SH-SY5Y (cell line): Measurements from ENCODE around the gene ENTREP3.

Source experiments
- GATA2 ChIP-seq: IDR thresholded peaks from 2 replicates; pipeline ENCODE4 v1.6.1; 2011; ENCODE audit warnings: mild to moderate bottlenecking, low read depth, low read length
- GATA3 ChIP-seq: IDR thresholded peaks from 2 replicates; pipeline ENCODE4 v1.6.1; 2011; ENCODE audit warnings: low read depth, mild to moderate bottlenecking, low read length, moderate library complexity

The ENTREP3 gene

GRCh38 chr1:155199792-155200191 lies 55.5 kb downstream of the ENTREP3 start:
- TF ChIP-seq GATA2 (no peak), GATA3 (no peak)

GRCh38 chr1:155198547-155198906 lies 56.8 kb downstream of the ENTREP3 start:
- TF ChIP-seq GATA3 = no peak
- TF ChIP-seq GATA2 = no peak

DNA sequence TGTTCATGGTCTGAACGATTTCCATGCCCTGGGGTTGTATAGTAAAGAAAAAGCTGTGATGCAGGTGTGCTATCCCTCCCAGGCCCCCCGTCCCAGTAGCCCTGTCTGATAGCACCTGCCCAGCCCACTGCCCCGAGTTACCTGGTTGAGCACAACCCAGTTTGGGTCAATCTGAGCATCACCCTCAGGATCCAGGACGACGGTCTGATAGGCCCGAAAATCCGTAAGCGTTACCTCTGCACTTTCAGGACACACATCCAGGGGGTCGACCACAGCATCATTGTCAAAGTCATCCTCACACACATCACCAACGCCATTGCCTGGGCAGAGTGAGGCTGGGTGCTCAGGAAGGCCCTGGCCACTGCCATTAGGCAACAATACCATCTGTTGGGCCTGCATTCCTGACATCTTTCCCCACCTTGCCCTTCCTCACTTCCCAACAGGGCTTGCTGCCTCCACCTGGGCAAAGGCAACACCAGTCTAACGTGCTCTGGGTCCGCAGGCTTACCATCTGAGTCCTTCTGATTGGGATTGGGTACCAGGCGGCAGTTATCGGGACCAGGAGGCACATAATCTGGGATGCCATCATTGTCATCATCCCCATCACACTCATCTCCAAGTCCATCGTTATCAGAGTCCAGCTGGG lies 57.3 kb downstream of the ENTREP3 start:
- TF ChIP-seq GATA3 (no peak), GATA2 (no peak)
